ACC112 (cell line): ENCODE measurements around the gene METTL27.
"Not testable (repeated sequence)": the region's sequence is repeated elsewhere in the genome, so short reads cannot be mapped to it uniquely, and the experiment has no call there.

ENCODE experiments used
- H2AFZ ChIP-seq: fragments of 200-600 bp; sonication (generic); one replicate; pipeline ENCODE4 v1.6.0; 2017; ENCODE audit warnings: antibody characterized with exemption, low read length; ENCODE audit not compliant: unreplicated experiment
- H3K27ac ChIP-seq: fragments of 200-600 bp; sonication (generic); 2 replicates; pipeline ENCODE4 v1.5.1; 2014; ENCODE audit warnings: low read depth, mild to moderate bottlenecking, antibody characterized with exemption, low read length, moderate library complexity
- H3K27me3 ChIP-seq: fragments of 200-600 bp; sonication (generic); 2 replicates; pipeline ENCODE4 v1.6.1; 2014; ENCODE audit warnings: mild to moderate bottlenecking, antibody characterized with exemption, low read length, moderate library complexity, mixed read lengths; ENCODE audit not compliant: insufficient read depth
- H3K36me3 ChIP-seq: fragments of 200-600 bp; sonication (generic); 2 replicates; pipeline ENCODE4 v1.6.1; 2016; ENCODE audit warnings: mild to moderate bottlenecking, antibody characterized with exemption, low read length, moderate library complexity, mixed read lengths; ENCODE audit not compliant: insufficient read depth
- H3K4me1 ChIP-seq: fragments of 200-600 bp; sonication (generic); one replicate; pipeline ENCODE4 v1.6.1; 2016; ENCODE audit warnings: low read length, mixed read lengths; ENCODE audit not compliant: insufficient read depth, unreplicated experiment, control insufficient read depth
- H3K4me3 ChIP-seq: fragments of 200-600 bp; sonication (generic); 2 replicates; pipeline ENCODE4 v1.5.1; 2014; ENCODE audit warnings: mild to moderate bottlenecking, low read depth, low read length
- H3K79me2 ChIP-seq: fragments of 200-600 bp; sonication (generic); one replicate; pipeline ENCODE4 v1.6.0; 2016; ENCODE audit warnings: low read length; ENCODE audit not compliant: control insufficient read depth, unreplicated experiment, insufficient read depth

METTL27 gene

GRCh38 chr7:73812996-73813395 lies 29.3 kb downstream of the METTL27 start:
- H3K27me3 ChIP-seq: no peaks in the 10 kb centered on the region
- no peak overlapping the region for H3K27ac ChIP-seq
- no peaks in the 10 kb centered on the region for H3K4me1 ChIP-seq
- H3K4me3 ChIP-seq: no peak overlapping the region
- no peak overlapping the region for H2AFZ ChIP-seq
- no peaks in the 10 kb centered on the region for H3K79me2 ChIP-seq
- H3K36me3 ChIP-seq: no peaks in the 10 kb centered on the region

GRCh38 chr7:73811760-73812168 lies 30.6 kb downstream of the METTL27 start:
- no peak overlapping the region for H3K27ac ChIP-seq
- no peak overlapping the region for H3K4me3 ChIP-seq
- no peaks in the 10 kb centered on the region for H3K36me3 ChIP-seq
- no peaks in the 10 kb centered on the region for H3K79me2 ChIP-seq
- no peaks in the 10 kb centered on the region for H3K27me3 ChIP-seq
- no peaks in the 10 kb centered on the region for H3K4me1 ChIP-seq
- H2AFZ ChIP-seq: no peak overlapping the region

- H3K36me3 ChIP-seq: no peaks in the 10 kb centered on the region
- H3K4me1 ChIP-seq: no peaks in the 10 kb centered on the region
- H3K79me2 ChIP-seq: no peaks in the 10 kb centered on the region
- H3K27me3 ChIP-seq: no peaks in the 10 kb centered on the region
- H2AFZ ChIP-seq: no peak overlapping the region
- H3K4me3 ChIP-seq: no peak overlapping the region
- H3K27ac ChIP-seq: no peak overlapping the region
These were observed 31.3 kb downstream of the METTL27 start for GRCh38 chr7:73810998-73811360.

GRCh38 chr7:73809467-73809951 lies 32.8 kb downstream of the METTL27 start:
- H3K27ac ChIP-seq: no peak overlapping the region

DNA sequence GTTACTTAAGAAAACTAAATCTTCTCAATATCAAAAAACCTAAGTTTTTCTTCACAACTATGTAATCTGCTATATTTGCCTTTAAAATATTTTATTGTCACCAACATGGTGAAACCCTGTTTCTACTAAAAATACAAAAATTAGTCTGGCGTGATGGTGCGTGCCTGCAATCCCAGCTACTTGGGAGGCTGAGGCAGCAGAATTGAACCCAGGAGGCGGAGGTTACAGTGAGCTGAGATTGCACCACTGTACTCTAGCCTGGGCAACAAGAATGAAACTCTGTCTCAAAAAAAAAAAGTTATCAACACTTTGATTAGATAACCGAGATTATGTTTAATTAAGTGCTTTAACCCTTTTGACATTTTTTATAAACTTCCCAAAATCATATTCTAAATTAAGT lies 39.9 kb downstream of the METTL27 start:
- Histone ChIP-seq H3K4me1 (no peaks in the 10 kb centered on the region), H3K27me3 (no peaks in the 10 kb centered on the region), H3K79me2 (no peaks in the 10 kb centered on the region), H3K27ac (no peak overlapping the region), H3K36me3 (no peaks in the 10 kb centered on the region), H3K4me3 (no peak overlapping the region), H2AFZ (no peak overlapping the region)

More at GRCh38 chr7:73809467-73809951, 32.8 kb downstream of the METTL27 start:
- no peak overlapping the region for H2AFZ ChIP-seq
- no peaks in the 10 kb centered on the region for H3K79me2 ChIP-seq
- H3K4me1 ChIP-seq: no peaks in the 10 kb centered on the region
- H3K27me3 ChIP-seq: no peaks in the 10 kb centered on the region
- H3K36me3 ChIP-seq: no peaks in the 10 kb centered on the region
- H3K4me3 ChIP-seq: no peak overlapping the region

DNA sequence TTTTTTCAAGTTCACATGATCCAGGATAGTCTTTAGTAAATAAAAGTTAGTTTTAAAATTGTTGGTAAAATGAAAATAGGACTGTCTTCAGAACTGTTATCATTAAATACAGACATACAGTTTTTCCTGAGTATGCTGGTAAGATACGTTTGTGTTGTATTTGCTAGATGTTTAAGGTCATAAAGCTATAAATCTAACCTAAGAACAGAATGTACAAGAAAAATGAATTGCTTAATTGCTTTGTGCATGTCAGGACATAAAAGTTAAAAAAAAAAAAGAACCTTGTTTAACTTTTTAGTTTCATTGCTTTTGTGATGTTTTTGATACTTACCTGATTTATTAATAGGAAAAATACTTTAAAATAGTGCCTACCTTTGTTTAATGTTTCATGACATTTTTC lies 40.7 kb downstream of the METTL27 start:
- Histone ChIP-seq H3K36me3 (no peaks in the 10 kb centered on the region), H3K4me1 (no peaks in the 10 kb centered on the region), H3K79me2 (no peaks in the 10 kb centered on the region), H2AFZ (no peak overlapping the region), H3K27me3 (no peaks in the 10 kb centered on the region), H3K4me3 (no peak overlapping the region), H3K27ac (no peak overlapping the region)

DNA sequence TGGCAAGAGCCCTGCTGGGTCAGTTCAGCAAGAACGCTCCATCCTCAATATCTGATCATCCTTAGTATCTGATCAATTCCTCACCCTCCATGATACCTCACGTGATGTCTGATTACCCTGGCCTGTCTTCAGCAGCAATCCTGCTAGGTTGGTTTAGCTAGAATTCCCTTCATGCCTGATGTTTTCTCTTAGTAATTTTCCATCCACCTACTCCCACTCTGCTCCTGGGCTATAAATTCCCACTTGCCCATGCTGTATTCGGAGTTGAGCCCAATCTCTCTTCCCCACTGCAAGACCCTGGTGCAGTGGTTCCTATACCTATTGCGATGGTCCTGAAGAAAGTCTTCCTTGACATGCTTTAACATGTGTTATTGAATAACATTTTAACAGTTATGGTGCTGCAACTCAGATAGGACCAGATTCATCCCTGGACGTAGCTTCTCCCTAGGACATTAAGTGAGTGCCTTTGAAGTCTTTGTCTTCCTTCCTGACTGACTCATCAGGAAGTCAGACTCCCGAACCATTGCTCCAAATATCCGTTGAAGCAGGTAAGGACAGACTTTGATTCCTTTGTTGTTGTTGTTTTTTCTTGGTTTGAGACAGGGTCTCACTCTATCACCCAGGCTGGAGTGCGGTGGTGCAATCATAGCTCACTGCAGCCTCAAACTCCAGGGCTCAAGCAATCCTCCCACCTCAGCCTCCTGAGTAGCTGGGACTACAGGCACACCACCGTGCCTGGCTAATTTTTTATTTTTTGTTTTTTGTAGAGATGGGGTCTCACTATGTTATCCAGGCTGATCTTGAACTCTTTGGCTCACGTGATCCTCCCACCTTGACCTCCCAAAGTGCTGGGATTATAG lies 42.8 kb downstream of the METTL27 start:
- Histone ChIP-seq H3K27me3 (no peaks in the 10 kb centered on the region), H3K4me3 (no peak overlapping the region), H3K79me2 (no peaks in the 10 kb centered on the region), H3K27ac (no peak overlapping the region), H3K4me1 (no peaks in the 10 kb centered on the region), H2AFZ (no peak overlapping the region), H3K36me3 (no peaks in the 10 kb centered on the region)

GRCh38 chr7:73797176-73797575 lies 45.1 kb downstream of the METTL27 start:
- not testable (repeated sequence) for H3K27ac ChIP-seq, H2AFZ ChIP-seq, H3K79me2 ChIP-seq, H3K4me3 ChIP-seq, H3K36me3 ChIP-seq, H3K27me3 ChIP-seq, H3K4me1 ChIP-seq

DNA sequence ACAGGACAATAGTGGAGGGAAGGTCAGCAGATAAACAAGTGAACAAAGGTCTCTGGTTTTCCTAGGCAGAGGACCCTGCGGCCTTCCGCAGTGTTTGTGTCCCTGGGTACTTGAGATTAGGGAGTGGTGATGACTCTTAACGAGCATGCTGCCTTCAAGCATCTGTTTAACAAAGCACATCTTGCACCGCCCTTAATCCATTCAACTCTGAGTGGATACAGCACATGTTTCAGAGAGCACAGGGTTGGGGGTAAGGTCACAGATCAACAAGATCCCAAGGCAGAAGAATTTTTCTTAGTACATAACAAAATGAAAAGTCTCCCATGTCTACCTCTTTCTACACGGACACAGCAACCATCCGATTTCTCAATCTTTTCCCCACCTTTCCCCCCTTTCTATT lies 45.7 kb downstream of the METTL27 start:
- H2AFZ ChIP-seq, H3K4me3 ChIP-seq, H3K4me1 ChIP-seq, H3K27ac ChIP-seq, H3K27me3 ChIP-seq, H3K36me3 ChIP-seq, H3K79me2 ChIP-seq: not testable (repeated sequence)

DNA sequence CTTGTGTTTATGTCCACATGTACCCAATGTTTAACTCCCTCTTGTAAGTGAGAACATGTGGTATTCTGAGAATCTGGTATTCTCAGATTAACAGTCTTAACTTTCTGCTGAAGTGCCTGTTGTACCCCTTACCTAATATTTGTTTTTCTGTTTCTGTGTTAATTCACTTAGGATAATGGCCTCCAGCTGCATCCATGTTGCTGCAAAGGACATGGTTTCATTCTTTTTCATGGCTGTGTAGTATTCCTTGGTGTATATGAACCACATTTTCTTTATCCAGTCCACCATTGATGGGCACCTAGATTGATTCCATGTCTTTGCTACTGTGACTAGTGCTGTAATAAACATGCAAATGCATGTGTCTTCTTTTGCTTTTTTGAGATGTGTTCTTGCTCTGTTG lies 47.1 kb downstream of the METTL27 start:
- not testable (repeated sequence) for H3K27me3 ChIP-seq, H3K36me3 ChIP-seq, H3K27ac ChIP-seq, H3K79me2 ChIP-seq, H2AFZ ChIP-seq, H3K4me1 ChIP-seq, H3K4me3 ChIP-seq

DNA sequence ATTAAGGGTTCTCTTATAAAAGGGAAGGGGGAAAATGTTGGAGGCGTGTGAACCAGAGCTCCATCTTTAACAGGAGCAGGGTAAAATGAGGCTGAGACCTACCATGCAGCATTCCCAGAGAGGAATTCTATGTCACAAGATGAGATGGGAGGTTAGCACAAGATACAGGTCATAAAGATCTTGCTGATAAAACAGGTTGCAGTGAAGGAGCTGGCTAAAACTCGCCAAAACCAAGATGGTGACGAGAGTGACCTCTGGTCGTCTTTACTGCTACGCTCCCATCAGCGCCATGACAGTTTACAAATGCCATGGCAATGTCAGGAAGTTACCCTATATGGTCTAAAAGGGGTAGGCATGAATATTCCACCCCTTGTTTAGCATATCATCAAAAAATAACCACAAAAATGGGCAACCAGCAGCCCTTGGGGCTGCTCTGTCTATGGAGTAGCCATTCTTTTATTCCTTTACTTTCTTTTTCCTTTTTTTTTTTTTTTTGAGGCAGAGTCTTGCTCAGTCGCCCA lies 51.1 kb downstream of the METTL27 start:
- not testable (repeated sequence) for H3K27ac ChIP-seq, H2AFZ ChIP-seq

More for the DNA sequence above, 51.1 kb downstream of the METTL27 start:
- not testable (repeated sequence) for H3K79me2 ChIP-seq, H3K27me3 ChIP-seq, H3K4me3 ChIP-seq, H3K4me1 ChIP-seq, H3K36me3 ChIP-seq
